ENCODE data around the gene CARMIL1. TPM values are rescaled to one million over a fixed set of nuclear protein-coding genes. Genes with fewer than 3 reads are reported as not detected.
"Not testable (repeated sequence)": the region's sequence is repeated elsewhere in the genome, so short reads cannot be mapped to it uniquely, and the experiment has no call there.

Gene CARMIL1
- total RNA-seq, 2 experiments from 2014 or later = 3.9 to 4.0 TPM

GRCh38 chr6:25444521-25444920 is 165.3 kb downstream of the CARMIL1 start:
- H3K4me3 Mint-ChIP-seq; CTCF ChIA-PET; DNase-seq; H3K27me3 Mint-ChIP-seq (ENCODE audit: low read depth); H3K27ac Mint-ChIP-seq; H3K36me3 Mint-ChIP-seq (ENCODE audit: low read depth); intact Hi-C loops (cut with micrococcal nuclease): not testable (repeated sequence)
- Mint-ChIP-seq H3K4me1 (ENCODE audit: low read depth) (peaks cover 41% of the 10 kb centered on the region), H3K9me3 (peaks cover 10% of the 10 kb centered on the region)

- H3K4me3 Mint-ChIP-seq = no peak overlapping the region
- CTCF ChIA-PET = interaction anchor here (1.3 kb wide), 1 partner anchor 169 kb away, joined by 3 read pairs; no protein-coding TSS in a partner anchor
- DNase-seq = no peak
- H3K4me1 Mint-ChIP-seq (ENCODE audit: low read depth) = peaks cover 33% of the 10 kb centered on the region
- intact Hi-C loops (cut with micrococcal nuclease) = no loop called here
- no peaks in the 10 kb centered on the region for H3K27me3 Mint-ChIP-seq (ENCODE audit: low read depth)
- peaks cover 9% of the 10 kb centered on the region for H3K36me3 Mint-ChIP-seq (ENCODE audit: low read depth)
- H3K27ac Mint-ChIP-seq = no peak overlapping the region
- H3K9me3 Mint-ChIP-seq = peaks cover 10% of the 10 kb centered on the region
Measured at GRCh38 chr6:25446830-25447569, 167.8 kb downstream of the CARMIL1 start.

- intact Hi-C loops (cut with micrococcal nuclease) = no loop called here
- Mint-ChIP-seq H3K27ac (peak overlapping the region; percentile 2), H3K4me3 (no peak overlapping the region), H3K4me1 (ENCODE audit: low read depth) (peaks cover 28% of the 10 kb centered on the region), H3K27me3 (ENCODE audit: low read depth) (no peaks in the 10 kb centered on the region), H3K9me3 (peaks cover 10% of the 10 kb centered on the region), H3K36me3 (ENCODE audit: low read depth) (peaks cover 9% of the 10 kb centered on the region)
- CTCF ChIA-PET = interaction anchor here (1.3 kb wide), 1 partner anchor 169 kb away, joined by 3 read pairs; no protein-coding TSS in a partner anchor
- no peak for DNase-seq
Measured at GRCh38 chr6:25447570-25447929, 168.4 kb downstream of the CARMIL1 start.

DNA sequence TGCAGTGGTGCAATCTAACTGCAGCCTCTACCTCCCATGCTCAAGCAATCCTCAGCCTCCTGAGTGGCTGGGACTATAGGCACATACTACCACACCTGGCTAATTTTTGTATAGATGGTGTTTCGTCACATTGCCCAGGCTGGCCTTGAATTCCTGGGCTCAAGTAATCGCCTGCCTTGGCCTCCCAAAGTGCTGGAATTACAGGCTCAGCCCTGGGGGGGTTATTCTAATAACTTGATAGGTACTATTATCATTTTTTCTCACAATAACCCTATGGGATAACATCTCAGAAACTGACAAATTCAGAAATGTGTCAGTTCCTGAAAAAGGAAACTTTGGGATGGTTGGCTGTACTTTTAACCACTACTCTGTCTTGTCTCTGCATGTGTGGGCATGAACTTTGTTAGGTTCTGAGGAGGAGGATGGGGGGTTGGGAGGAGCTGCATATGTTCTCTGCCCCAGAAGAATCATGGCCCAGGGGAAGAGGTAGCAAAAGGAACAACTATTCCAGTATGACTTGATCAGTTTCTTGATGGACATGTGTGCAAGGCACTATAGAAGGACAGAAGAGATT is 169.9 kb downstream of the CARMIL1 start:
- H3K9me3 Mint-ChIP-seq = peaks cover 10% of the 10 kb centered on the region
- CTCF ChIA-PET = interaction anchor here (0.8 kb wide), 1 partner anchor 283 kb away, joined by 3 read pairs; no protein-coding TSS in a partner anchor
- H3K27ac Mint-ChIP-seq = no peak overlapping the region
- no peak for DNase-seq
- no peak overlapping the region for H3K4me3 Mint-ChIP-seq
- peaks cover 9% of the 10 kb centered on the region for H3K36me3 Mint-ChIP-seq (ENCODE audit: low read depth)
- H3K27me3 Mint-ChIP-seq (ENCODE audit: low read depth) = no peaks in the 10 kb centered on the region
- intact Hi-C loops (cut with micrococcal nuclease) = no loop called here
- peaks cover 23% of the 10 kb centered on the region for H3K4me1 Mint-ChIP-seq (ENCODE audit: low read depth)

- peaks cover 10% of the 10 kb centered on the region for H3K9me3 Mint-ChIP-seq
- peaks cover 23% of the 10 kb centered on the region for H3K4me1 Mint-ChIP-seq (ENCODE audit: low read depth)
- CTCF ChIA-PET = interaction anchor here (0.8 kb wide), 1 partner anchor 284 kb away, joined by 3 read pairs; no protein-coding TSS in a partner anchor
- no peak for DNase-seq
- no peaks in the 10 kb centered on the region for H3K27me3 Mint-ChIP-seq (ENCODE audit: low read depth)
- intact Hi-C loops (cut with micrococcal nuclease) = no loop called here
- no peak overlapping the region for H3K4me3 Mint-ChIP-seq
- H3K36me3 Mint-ChIP-seq (ENCODE audit: low read depth) = peaks cover 4% of the 10 kb centered on the region
- no peak overlapping the region for H3K27ac Mint-ChIP-seq
Measured at GRCh38 chr6:25449774-25450173, 170.6 kb downstream of the CARMIL1 start.

DNA sequence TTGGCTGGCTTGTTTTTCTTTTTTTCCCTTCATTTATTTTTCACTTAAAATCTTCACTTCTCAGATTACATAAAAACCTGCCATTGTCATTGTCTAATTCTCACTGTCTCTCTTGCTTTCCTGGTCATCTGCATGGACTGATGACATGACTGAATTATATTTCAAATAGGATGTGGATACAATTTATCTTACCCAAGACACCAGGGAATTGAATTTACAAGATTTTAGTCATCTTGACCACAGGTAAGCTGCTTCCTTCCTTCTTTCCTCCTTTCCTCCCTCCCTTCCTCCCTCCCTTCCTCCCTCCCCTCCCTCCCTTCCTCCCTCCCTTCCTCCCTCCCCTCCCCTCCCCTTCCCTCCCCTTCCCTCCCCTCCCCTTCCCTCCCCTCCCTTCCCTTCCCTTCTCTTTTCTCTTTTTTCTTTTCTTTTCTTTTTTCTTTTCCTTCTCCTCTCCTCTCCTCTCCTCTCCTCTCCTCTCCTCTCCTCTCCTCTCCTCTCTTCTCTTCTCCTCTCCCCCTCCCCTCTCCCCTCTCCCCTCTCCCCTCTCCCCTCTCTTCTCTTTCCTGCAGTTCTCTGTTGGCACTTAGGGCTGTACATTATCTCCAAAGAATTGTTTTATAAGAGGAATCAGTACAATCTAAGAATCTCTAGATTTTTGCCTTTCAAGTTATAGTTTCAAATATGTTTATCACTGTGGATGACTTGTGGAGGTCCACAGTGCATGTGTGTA is 171.5 kb downstream of the CARMIL1 start:
- no peak for DNase-seq
- Mint-ChIP-seq H3K9me3 (peaks cover 8% of the 10 kb centered on the region), H3K4me3 (no peak overlapping the region), H3K4me1 (ENCODE audit: low read depth) (peaks cover 23% of the 10 kb centered on the region), H3K27ac (no peak overlapping the region), H3K36me3 (ENCODE audit: low read depth) (no peaks in the 10 kb centered on the region), H3K27me3 (ENCODE audit: low read depth) (no peaks in the 10 kb centered on the region)
- CTCF ChIA-PET = interaction anchor here (0.6 kb wide), 1 partner anchor 1016 kb away, joined by 3 read pairs; no protein-coding TSS in a partner anchor
- intact Hi-C loops (cut with micrococcal nuclease) = no loop called here

GRCh38 chr6:25452031-25452430 is 172.9 kb downstream of the CARMIL1 start:
- Mint-ChIP-seq H3K4me1 (ENCODE audit: low read depth) (peaks cover 14% of the 10 kb centered on the region), H3K27me3 (ENCODE audit: low read depth) (no peaks in the 10 kb centered on the region), H3K36me3 (ENCODE audit: low read depth) (no peaks in the 10 kb centered on the region), H3K4me3 (no peak overlapping the region), H3K27ac (no peak overlapping the region), H3K9me3 (no peaks in the 10 kb centered on the region)
- CTCF ChIA-PET = no interaction called here
- intact Hi-C loops (cut with micrococcal nuclease) = no loop called here
- no peak for DNase-seq

GRCh38 chr6:25453288-25453687 is 174.1 kb downstream of the CARMIL1 start:
- Mint-ChIP-seq H3K27me3 (ENCODE audit: low read depth) (no peaks in the 10 kb centered on the region), H3K27ac (no peak overlapping the region), H3K9me3 (no peaks in the 10 kb centered on the region), H3K4me3 (no peak overlapping the region), H3K36me3 (ENCODE audit: low read depth) (no peaks in the 10 kb centered on the region), H3K4me1 (ENCODE audit: low read depth) (peaks cover 7% of the 10 kb centered on the region)
- intact Hi-C loops (cut with micrococcal nuclease) = no loop called here
- CTCF ChIA-PET = interaction anchor here (0.9 kb wide), 1 partner anchor 37 kb away, joined by 3 read pairs; no protein-coding TSS in a partner anchor
- no peak for DNase-seq

DNA sequence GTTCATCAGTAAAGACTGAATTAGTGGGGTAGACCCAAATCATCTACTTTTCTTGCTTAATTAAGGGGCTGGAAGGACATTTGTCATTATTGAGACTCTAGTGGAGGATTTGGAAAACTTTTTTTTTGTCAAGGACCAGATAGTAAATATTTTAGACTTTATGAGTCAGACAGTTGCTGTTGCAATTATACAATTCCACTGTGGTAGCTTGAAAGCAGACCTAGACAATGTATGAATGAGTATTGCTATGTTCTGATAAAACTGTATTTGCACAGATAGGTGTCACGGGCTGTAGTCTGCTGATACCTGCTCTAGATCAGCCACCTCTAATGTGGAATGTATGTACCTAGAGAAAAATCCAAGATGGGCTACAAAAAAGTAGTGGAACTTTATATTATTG is 175.0 kb downstream of the CARMIL1 start:
- H3K27ac Mint-ChIP-seq = no peak overlapping the region
- H3K4me1 Mint-ChIP-seq (ENCODE audit: low read depth) = peaks cover 6% of the 10 kb centered on the region
- H3K27me3 Mint-ChIP-seq (ENCODE audit: low read depth) = no peaks in the 10 kb centered on the region
- no peaks in the 10 kb centered on the region for H3K36me3 Mint-ChIP-seq (ENCODE audit: low read depth)
- CTCF ChIA-PET = interaction anchor here (0.9 kb wide), 1 partner anchor 36 kb away, joined by 4 read pairs; no protein-coding TSS in a partner anchor
- no peak overlapping the region for H3K4me3 Mint-ChIP-seq
- intact Hi-C loops (cut with micrococcal nuclease) = no loop called here
- no peak for DNase-seq
- H3K9me3 Mint-ChIP-seq = no peaks in the 10 kb centered on the region

DNA sequence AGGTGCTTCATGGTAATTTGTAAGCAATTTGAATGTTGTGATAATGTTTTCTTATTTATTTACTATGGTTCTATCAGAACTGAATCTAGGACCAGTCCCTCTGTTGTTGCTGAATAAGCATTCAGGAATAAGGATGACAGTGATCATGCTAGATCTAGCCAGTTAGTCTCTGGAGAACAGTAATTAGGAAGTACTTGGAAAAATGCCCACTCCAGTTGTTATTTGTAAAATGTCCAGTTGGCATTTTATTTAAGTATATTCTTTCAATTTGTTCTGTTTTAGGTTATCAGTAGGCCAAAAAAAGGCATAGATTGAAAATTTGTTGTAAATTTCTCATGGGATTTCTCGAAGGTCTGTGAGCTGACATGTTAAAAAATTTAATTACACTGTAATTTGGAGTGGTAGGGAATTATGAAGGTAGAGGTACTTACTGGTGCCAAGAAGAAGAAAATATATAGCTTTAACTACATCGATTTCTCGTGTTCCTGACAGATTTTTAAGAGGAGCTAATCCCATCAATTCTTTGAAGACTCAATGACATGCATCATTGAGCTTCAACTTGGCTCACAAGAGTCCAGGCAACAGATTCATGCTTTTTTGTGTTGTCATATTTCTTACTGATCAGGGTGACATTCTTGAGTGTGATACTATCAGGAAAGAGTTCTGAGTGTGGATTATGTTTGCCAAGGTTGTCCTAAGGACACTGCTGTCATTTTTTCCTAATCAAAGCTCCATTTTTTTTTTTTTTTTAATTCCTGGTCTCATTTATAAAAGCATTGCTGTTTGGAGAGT is 177.3 kb downstream of the CARMIL1 start:
- no peaks in the 10 kb centered on the region for H3K36me3 Mint-ChIP-seq (ENCODE audit: low read depth)
- no peak for DNase-seq
- no peak overlapping the region for H3K4me3 Mint-ChIP-seq
- no peaks in the 10 kb centered on the region for H3K9me3 Mint-ChIP-seq
- H3K27me3 Mint-ChIP-seq (ENCODE audit: low read depth) = no peaks in the 10 kb centered on the region
- no peak overlapping the region for H3K27ac Mint-ChIP-seq
- intact Hi-C loops (cut with micrococcal nuclease) = no loop called here
- CTCF ChIA-PET = interaction anchor here (0.8 to 1.0 kb wide), 2 partner anchors 178 to 190 kb away, joined by 3 to 5 read pairs; partner anchors contain the start of gene CARMIL1
- no peaks in the 10 kb centered on the region for H3K4me1 Mint-ChIP-seq (ENCODE audit: low read depth)

DNA sequence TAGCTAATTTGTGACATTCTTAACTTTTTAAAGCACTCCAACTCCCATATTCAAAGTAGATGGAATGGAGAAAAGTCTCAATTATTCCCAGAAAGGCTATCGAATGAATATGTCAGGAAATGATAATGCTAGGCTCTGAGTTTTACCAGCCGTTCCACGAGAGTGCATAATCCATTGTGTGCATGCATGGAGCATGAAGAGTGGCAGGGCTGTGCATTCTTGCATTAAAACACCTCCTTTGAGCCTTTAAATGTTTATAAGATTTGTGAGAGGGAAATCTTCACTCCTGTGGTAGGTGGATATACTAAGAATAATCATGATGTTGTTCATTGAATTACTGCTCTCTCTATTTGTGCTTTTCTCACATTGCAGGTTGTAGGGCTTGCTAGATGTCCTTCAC is 178.3 kb downstream of the CARMIL1 start:
- CTCF ChIA-PET = interaction anchor here (1.0 kb wide), 1 partner anchor 179 kb away, joined by 5 read pairs; the partner anchor contains the start of gene CARMIL1
- H3K27ac Mint-ChIP-seq = no peak overlapping the region
- intact Hi-C loops (cut with micrococcal nuclease) = no loop called here
- no peak for DNase-seq
- H3K9me3 Mint-ChIP-seq = no peaks in the 10 kb centered on the region
- no peaks in the 10 kb centered on the region for H3K4me1 Mint-ChIP-seq (ENCODE audit: low read depth)
- no peak overlapping the region for H3K4me3 Mint-ChIP-seq
- H3K36me3 Mint-ChIP-seq (ENCODE audit: low read depth) = no peaks in the 10 kb centered on the region
- H3K27me3 Mint-ChIP-seq (ENCODE audit: low read depth) = no peaks in the 10 kb centered on the region

DNA sequence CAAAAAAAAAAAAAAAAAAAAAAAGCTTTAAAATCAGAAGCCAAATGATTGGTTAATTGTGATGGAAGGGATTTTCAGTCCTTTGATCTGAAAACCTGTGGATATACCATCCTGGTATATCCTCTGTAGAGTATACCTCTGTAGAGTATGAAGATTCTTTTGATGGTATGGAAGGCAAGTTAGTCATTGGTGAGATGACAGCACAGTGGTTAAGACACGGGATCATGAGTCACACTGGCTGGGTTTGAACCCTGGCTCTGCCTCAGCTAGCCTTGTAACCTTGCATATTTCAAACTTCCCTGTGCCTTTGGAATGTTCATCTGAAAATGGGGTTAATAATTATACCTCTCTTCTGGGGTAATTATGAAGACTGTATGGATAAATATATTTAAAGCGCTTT is 179.3 kb downstream of the CARMIL1 start:
- intact Hi-C loops (cut with micrococcal nuclease) = loop anchor here (2.0 kb wide), 1 partner anchor 18 kb away; no protein-coding TSS in a partner anchor
- Mint-ChIP-seq H3K36me3 (ENCODE audit: low read depth) (no peaks in the 10 kb centered on the region), H3K27me3 (ENCODE audit: low read depth) (no peaks in the 10 kb centered on the region), H3K4me1 (ENCODE audit: low read depth) (no peaks in the 10 kb centered on the region), H3K4me3 (no peak overlapping the region), H3K27ac (no peak overlapping the region), H3K9me3 (no peaks in the 10 kb centered on the region)
- peak; percentile 55 for DNase-seq
- CTCF ChIA-PET = no interaction called here
